Fibroblast of lung (primary cell): ENCODE results near the gene PXDN. TPM values are rescaled to one million over a fixed set of nuclear protein-coding genes. Genes with fewer than 3 reads are reported as not detected.

Source experiments
- DNase-seq, 2 donors: peaks; one replicate each; pipeline versions ENCODE4 v3.0.0 to v3.0.0-alpha.2; 2010; ENCODE audit warnings: low read depth in 2 of 2
- H2AFZ ChIP-seq: 2 replicates; pipeline ENCODE4 v1.5.1; 2012; ENCODE audit warnings: low read length, control low read depth, inconsistent platforms
- H3K27ac ChIP-seq: 2 replicates; pipeline ENCODE4 v1.5.1; 2011; ENCODE audit warnings: low read length, control low read depth; ENCODE audit not compliant: insufficient read depth
- H3K27me3 ChIP-seq: 2 replicates; pipeline ENCODE4 v1.5.1; 2011; ENCODE audit warnings: mild to moderate bottlenecking, low read length; ENCODE audit not compliant: control insufficient read depth, insufficient read depth
- H3K36me3 ChIP-seq: 2 replicates; pipeline ENCODE4 v1.5.1; 2011; ENCODE audit warnings: low read length; ENCODE audit not compliant: control insufficient read depth, insufficient read depth
- H3K4me1 ChIP-seq: 2 replicates; pipeline ENCODE4 v1.5.1; 2011; ENCODE audit warnings: low read length; ENCODE audit not compliant: control insufficient read depth, insufficient read depth; ENCODE audit errors: extremely low read depth
- H3K4me2 ChIP-seq: 2 replicates; pipeline ENCODE4 v1.5.1; 2011; ENCODE audit warnings: low read length, control low read depth; ENCODE audit not compliant: insufficient read depth; ENCODE audit errors: extremely low read depth
- H3K4me3 ChIP-seq, 4 experiments: fragments of 200-600 bp in 1 of 4; sonication (generic) in 1 of 4; replicated peaks in 1 of 4; 2 replicates each; pipeline ENCODE4 v1.5.1; 2011 to 2016; ENCODE audit warnings: low read length in 4 of 4, low read depth in 3 of 4, mild to moderate bottlenecking in 3 of 4, control low read depth in 2 of 4, inconsistent platforms in 1 of 4, mixed read lengths in 1 of 4; ENCODE audit not compliant: insufficient read depth in 1 of 4; ENCODE audit errors: control extremely low read depth in 1 of 4
- H3K79me2 ChIP-seq: 2 replicates; pipeline ENCODE4 v1.5.1; 2012; ENCODE audit warnings: mild to moderate bottlenecking, low read length, inconsistent platforms; ENCODE audit not compliant: control insufficient read depth, insufficient read depth
- H3K9ac ChIP-seq: 2 replicates; pipeline ENCODE4 v1.5.1; 2011; ENCODE audit warnings: mild to moderate bottlenecking, low read length, control low read depth; ENCODE audit not compliant: insufficient read depth
- H3K9me3 ChIP-seq: 2 replicates; pipeline ENCODE4 v1.5.1; 2012; ENCODE audit warnings: low read depth, low read length; ENCODE audit not compliant: control insufficient read depth, insufficient read depth
- H4K20me1 ChIP-seq: 2 replicates; pipeline ENCODE4 v1.5.1; 2011; ENCODE audit warnings: low read length; ENCODE audit not compliant: control insufficient read depth, insufficient read depth; ENCODE audit errors: extremely low read depth
- EZH2 ChIP-seq: IDR thresholded peaks from 2 replicates; pipeline ENCODE4 v1.5.1; 2012; ENCODE audit warnings: low read length, control low read depth, mild to moderate bottlenecking; ENCODE audit errors: missing control alignments
- polyA plus RNA-seq, 2 donors: library from polyadenylated mRNA; depleted of rRNA in 1 of 2; stranded (reverse) in 1 of 2; unstranded in 1 of 2; fragments of >200 nt; gene quantifications; 2 replicates each; pipeline ENCODE4 v1.2.1, GENCODE V29; 2011 to 2012; ENCODE audit warnings: missing spikeins in 1 of 2
- total RNA-seq: library from RNA; depleted of rRNA; stranded (reverse); fragments of >200 nt; gene quantifications from 2 replicates; pipeline ENCODE4 v1.2.1, GENCODE V29; 2014
- TF ChIP-seq, protein P1 (sequence below), 2 donors: IDR thresholded peaks in 1 of 2; conservative IDR thresholded peaks in 1 of 2; 1 replicate in 1 of 2; 2 replicates in 1 of 2; pipeline ENCODE4 v1.5.1; 2011 to 2012; ENCODE audit warnings: low read length in 2 of 2, control low read depth in 1 of 2, inconsistent platforms in 1 of 2, low read depth in 1 of 2, mild to moderate bottlenecking in 1 of 2

The PXDN gene
- total and polyA plus RNA-seq, 2 donors (not counting 1 experiment from before 2014, with no cell fraction given): 153 to 298 TPM

DNA sequence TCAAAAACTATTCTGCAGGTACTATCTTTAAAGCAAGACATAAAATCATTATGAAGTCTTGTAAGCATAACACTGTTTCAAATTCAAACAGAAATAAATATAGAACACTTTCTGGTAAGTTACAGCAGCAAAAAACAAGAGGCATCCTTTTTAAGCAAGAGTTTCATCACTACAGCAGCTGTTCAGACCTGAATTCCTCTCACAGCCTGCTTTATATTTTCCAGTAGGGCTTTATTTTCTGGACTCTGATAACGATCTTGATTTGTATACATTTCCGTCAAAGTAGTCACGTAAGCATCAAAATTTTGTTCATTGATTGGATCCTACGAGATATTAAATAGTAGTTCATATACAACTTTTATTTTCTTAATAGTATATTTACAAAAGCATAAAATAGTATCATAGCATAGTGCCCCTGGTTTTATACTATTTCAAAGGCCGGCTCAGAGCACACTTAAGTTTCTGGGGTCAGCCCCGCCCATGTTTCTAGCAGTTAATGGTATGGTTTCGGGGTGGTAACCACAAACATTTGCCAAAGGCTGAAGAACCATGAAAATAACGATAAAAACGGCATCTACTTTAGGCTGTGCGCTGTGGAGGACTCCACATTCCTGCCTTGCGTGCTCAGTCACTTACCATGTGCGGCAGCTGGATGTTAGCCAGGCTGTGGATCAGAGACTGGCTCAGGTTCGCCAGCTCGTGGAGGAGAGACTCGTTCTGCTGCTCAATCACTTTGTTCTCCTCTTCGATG lies 47.5 kb upstream of the PXDN start:
- Histone ChIP-seq H2AFZ (no peak overlapping the region), H3K9me3 (no peaks in the 10 kb centered on the region), H4K20me1 (no peaks in the 10 kb centered on the region), H3K4me3 (peak overlapping the region in 1 of 4 experiments; percentile 24), H3K27me3 (no peaks in the 10 kb centered on the region), H3K4me1 (peaks cover 5% of the 10 kb centered on the region), H3K79me2 (no peaks in the 10 kb centered on the region), H3K9ac (no peak overlapping the region), H3K4me2 (peak overlapping the region; percentile 54), H3K27ac (peak overlapping the region; percentile 64), H3K36me3 (no peaks in the 10 kb centered on the region)
- peak; percentile 60 to 90 for DNase-seq
- no peak for TF ChIP-seq EZH2
- TF ChIP-seq, protein P1, sequence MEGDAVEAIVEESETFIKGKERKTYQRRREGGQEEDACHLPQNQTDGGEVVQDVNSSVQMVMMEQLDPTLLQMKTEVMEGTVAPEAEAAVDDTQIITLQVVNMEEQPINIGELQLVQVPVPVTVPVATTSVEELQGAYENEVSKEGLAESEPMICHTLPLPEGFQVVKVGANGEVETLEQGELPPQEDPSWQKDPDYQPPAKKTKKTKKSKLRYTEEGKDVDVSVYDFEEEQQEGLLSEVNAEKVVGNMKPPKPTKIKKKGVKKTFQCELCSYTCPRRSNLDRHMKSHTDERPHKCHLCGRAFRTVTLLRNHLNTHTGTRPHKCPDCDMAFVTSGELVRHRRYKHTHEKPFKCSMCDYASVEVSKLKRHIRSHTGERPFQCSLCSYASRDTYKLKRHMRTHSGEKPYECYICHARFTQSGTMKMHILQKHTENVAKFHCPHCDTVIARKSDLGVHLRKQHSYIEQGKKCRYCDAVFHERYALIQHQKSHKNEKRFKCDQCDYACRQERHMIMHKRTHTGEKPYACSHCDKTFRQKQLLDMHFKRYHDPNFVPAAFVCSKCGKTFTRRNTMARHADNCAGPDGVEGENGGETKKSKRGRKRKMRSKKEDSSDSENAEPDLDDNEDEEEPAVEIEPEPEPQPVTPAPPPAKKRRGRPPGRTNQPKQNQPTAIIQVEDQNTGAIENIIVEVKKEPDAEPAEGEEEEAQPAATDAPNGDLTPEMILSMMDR (conservative IDR thresholded peaks at IDR 0.05 in 1 of 2, IDR thresholded peaks at IDR 0.05 in 1 of 2; ENCODE audit: low read depth in 1 of 2, low read length in 2 of 2): peak in 1 of 2 donors; percentile 7

DNA sequence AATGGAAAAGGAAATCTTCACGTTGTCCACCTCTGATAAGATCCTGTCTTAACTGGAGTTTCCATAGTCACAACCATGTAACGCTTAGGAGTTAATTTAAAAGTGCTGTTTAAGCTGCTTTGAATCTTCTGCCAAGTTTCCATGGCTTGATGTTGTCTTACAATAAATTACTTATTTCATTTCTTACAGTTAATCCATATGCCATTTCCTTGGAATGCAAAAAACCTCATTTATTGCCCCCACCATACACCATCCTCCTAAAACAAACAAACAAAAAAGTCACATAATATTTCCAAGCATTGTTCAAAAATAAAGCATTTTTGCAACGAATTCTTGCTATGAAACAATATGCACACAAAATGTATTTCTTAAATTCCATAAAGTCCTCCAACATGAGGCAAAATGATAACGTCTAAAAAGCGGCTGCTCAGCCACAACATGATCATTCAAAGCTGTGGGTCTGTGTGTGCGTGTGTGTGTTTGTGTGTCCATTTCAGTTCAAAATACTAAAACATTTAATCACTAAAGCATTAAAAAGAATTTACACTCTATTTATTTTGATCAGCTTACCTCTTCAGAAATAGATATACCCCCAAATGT lies 46.8 kb upstream of the PXDN start:
- H2AFZ ChIP-seq: no peak overlapping the region
- no peaks in the 10 kb centered on the region for H3K79me2 ChIP-seq
- H4K20me1 ChIP-seq: no peaks in the 10 kb centered on the region
- no peaks in the 10 kb centered on the region for H3K36me3 ChIP-seq
- no peaks in the 10 kb centered on the region for H3K9me3 ChIP-seq
- H3K4me2 ChIP-seq: no peak overlapping the region
- peak in 1 of 2 donors; percentile 24 for DNase-seq
- no peak overlapping the region for H3K27ac ChIP-seq
- H3K9ac ChIP-seq: no peak overlapping the region
- peaks cover 5% of the 10 kb centered on the region for H3K4me1 ChIP-seq
- H3K4me3 ChIP-seq: peak overlapping the region in 1 of 4 experiments; percentile 24
- TF ChIP-seq, protein P1 (conservative IDR thresholded peaks at IDR 0.05 in 1 of 2, IDR thresholded peaks at IDR 0.05 in 1 of 2; ENCODE audit: low read depth in 1 of 2, low read length in 2 of 2): no peak
- no peak for TF ChIP-seq EZH2
- H3K27me3 ChIP-seq: no peaks in the 10 kb centered on the region

DNA sequence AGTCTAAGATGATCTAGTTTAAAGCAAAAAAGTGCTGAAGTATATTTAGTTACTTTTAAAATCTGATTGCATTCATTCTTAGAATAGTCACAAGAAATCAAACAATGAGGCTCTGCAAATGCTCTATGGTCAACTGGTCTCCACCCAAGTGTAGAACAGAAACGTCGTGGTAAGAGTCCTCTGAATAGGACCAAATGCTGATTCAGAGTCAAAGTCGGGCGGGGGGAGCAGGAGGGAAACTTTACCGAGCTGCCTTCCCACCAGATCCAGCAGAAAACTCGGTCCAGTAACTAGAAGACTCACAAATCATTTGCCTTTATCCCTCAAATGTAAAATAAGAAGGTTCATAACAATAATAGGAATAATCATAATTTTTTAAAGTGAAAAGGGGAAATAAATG lies 46.2 kb upstream of the PXDN start:
- TF ChIP-seq EZH2: no peak
- TF ChIP-seq, protein P1 (conservative IDR thresholded peaks at IDR 0.05 in 1 of 2, IDR thresholded peaks at IDR 0.05 in 1 of 2; ENCODE audit: low read depth in 1 of 2, low read length in 2 of 2): no peak
- no peak overlapping the region for H3K4me3 ChIP-seq
- H3K36me3 ChIP-seq: no peaks in the 10 kb centered on the region
- no peaks in the 10 kb centered on the region for H3K27me3 ChIP-seq
- no peak overlapping the region for H3K27ac ChIP-seq
- no peak overlapping the region for H3K9ac ChIP-seq
- H3K79me2 ChIP-seq: no peaks in the 10 kb centered on the region
- H3K4me2 ChIP-seq: no peak overlapping the region
- no peaks in the 10 kb centered on the region for H3K9me3 ChIP-seq
- no peak overlapping the region for H2AFZ ChIP-seq
- no peak for DNase-seq
- H3K4me1 ChIP-seq: peaks cover 5% of the 10 kb centered on the region
- no peaks in the 10 kb centered on the region for H4K20me1 ChIP-seq
